GM13976 (cell line): ENCODE measurements around the gene MROH2A.

Source experiments
- DNase-seq: peaks from one replicate; pipeline ENCODE4 v3.0.0; 2012; ENCODE audit warnings: low spot score
- CTCF ChIP-seq: IDR thresholded peaks from 2 replicates; pipeline ENCODE4 v1.5.1; 2012; ENCODE audit warnings: borderline replicate concordance, mild to moderate bottlenecking; ENCODE audit not compliant: insufficient read depth; ENCODE audit errors: extremely low read depth, missing control alignments, control extremely low read depth
- in situ Hi-C: fragments of 300-500 bp; cut with MboI; formaldehyde crosslinking; loops from one replicate; pipeline ENCODE4 v1.12.0; 2022; ENCODE audit warnings: low sequenced_read_pairs, mixed read lengths, inconsistent platforms; ENCODE audit not compliant: unreplicated experiment

Gene MROH2A

GRCh38 chr2:233807966-233808935 is 30.1 kb downstream of the MROH2A start:
- in situ Hi-C loops, result no loop called here
- no peak for DNase-seq
- no peak for TF ChIP-seq CTCF

- in situ Hi-C loops, result no loop called here
- no peak for DNase-seq
- TF ChIP-seq CTCF, result no peak
Observed at GRCh38 chr2:233810385-233810784, 32.3 kb downstream of the MROH2A start.

DNA sequence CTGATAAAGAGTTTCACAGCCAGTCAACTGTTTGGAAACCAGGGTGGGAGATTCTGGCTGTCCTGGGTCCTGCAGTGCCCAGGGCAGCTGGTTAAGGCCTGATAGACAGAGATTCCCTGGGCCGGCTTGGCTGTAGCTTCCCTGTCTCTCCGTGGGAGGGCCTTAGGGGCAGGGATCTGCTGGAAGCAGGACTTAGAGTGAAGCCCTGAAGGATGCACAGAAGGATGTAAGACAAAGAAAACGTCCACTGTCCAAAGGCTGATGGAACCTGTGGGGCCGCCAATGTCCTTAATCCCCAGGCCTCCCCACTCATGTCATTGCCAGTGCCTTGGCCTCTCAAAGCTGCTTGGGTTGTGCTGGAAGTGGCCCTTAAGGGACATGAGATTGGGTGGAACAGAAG is 33.0 kb downstream of the MROH2A start:
- no peak for TF ChIP-seq CTCF
- in situ Hi-C loops, result no loop called here
- no peak for DNase-seq

GRCh38 chr2:233811732-233812131 is 33.6 kb downstream of the MROH2A start:
- in situ Hi-C loops, result no loop called here
- no peak for DNase-seq
- TF ChIP-seq CTCF, result no peak

GRCh38 chr2:233813236-233814055 is 35.3 kb downstream of the MROH2A start:
- TF ChIP-seq CTCF, result no peak
- DNase-seq, result no peak
- in situ Hi-C loops, result no loop called here

- TF ChIP-seq CTCF, result no peak
- no peak for DNase-seq
- in situ Hi-C loops, result no loop called here
Observed at GRCh38 chr2:233814056-233814835, 36.1 kb downstream of the MROH2A start.
